SH-SY5Y (cell line): ENCODE results near the gene COPZ2.

Experiments
- GATA2 ChIP-seq: IDR thresholded peaks from 2 replicates; pipeline ENCODE4 v1.6.1; 2011; ENCODE audit warnings: mild to moderate bottlenecking, low read depth, low read length
- GATA3 ChIP-seq: IDR thresholded peaks from 2 replicates; pipeline ENCODE4 v1.6.1; 2011; ENCODE audit warnings: low read depth, mild to moderate bottlenecking, low read length, moderate library complexity

- TF ChIP-seq GATA2 (no peak), GATA3 (no peak)
These were observed 38.0 kb downstream of the COPZ2 start for GRCh38 chr17:47999582-47999981.
